Fibroblast of gingiva (primary cell): Measurements from ENCODE around the gene MUC2.
"Not testable (repeated sequence)": the region's sequence is repeated elsewhere in the genome, so short reads cannot be mapped to it uniquely, and the experiment has no call there.

Experiments used
- DNase-seq: peaks from one replicate; pipeline ENCODE4 v3.0.0-alpha.2; 2011; ENCODE audit warnings: low read depth

The MUC2 gene

GRCh38 chr11:1106387-1106786 lies 31.7 kb downstream of the MUC2 start:
- no peak for DNase-seq

- no peak for DNase-seq
Measured at GRCh38 chr11:1107316-1108245, 32.9 kb downstream of the MUC2 start.

GRCh38 chr11:1108246-1108900 lies 33.7 kb downstream of the MUC2 start:
- DNase-seq, result no peak

- no peak for DNase-seq
Measured at GRCh38 chr11:1109101-1109917, 34.6 kb downstream of the MUC2 start.

- no peak for DNase-seq
Measured at GRCh38 chr11:1109918-1110705, 35.4 kb downstream of the MUC2 start.

GRCh38 chr11:1111545-1112212 lies 37.0 kb downstream of the MUC2 start:
- no peak for DNase-seq

GRCh38 chr11:1112351-1113191 lies 37.9 kb downstream of the MUC2 start:
- no peak for DNase-seq

GRCh38 chr11:1113405-1114201 lies 38.9 kb downstream of the MUC2 start:
- no peak for DNase-seq

- not testable (repeated sequence) for DNase-seq
Measured at GRCh38 chr11:1115292-1115691, 40.6 kb downstream of the MUC2 start.

- DNase-seq, result no peak
Measured at GRCh38 chr11:1116104-1116503, 41.4 kb downstream of the MUC2 start.

GRCh38 chr11:1116666-1117390 lies 42.2 kb downstream of the MUC2 start:
- no peak for DNase-seq

GRCh38 chr11:1117992-1118391 lies 43.3 kb downstream of the MUC2 start:
- DNase-seq, result no peak

- no peak for DNase-seq
Measured at GRCh38 chr11:1118755-1119603, 44.3 kb downstream of the MUC2 start.

GRCh38 chr11:1119604-1120146 lies 45.0 kb downstream of the MUC2 start:
- no peak for DNase-seq

GRCh38 chr11:1120532-1121330 lies 46.1 kb downstream of the MUC2 start:
- no peak for DNase-seq

- DNase-seq, result no peak
Measured at GRCh38 chr11:1121331-1121812, 46.7 kb downstream of the MUC2 start.
